ENCODE results near the gene MAP3K10. TPM values are rescaled to one million over a fixed set of nuclear protein-coding genes. Genes with fewer than 3 reads are reported as not detected.

The MAP3K10 gene
- total and polyA plus RNA-seq, 2 of the 13 experiments (the other 11 are each of a cell fraction or from before 2014, with no cell fraction given), result 3.4 to 5.0 TPM

DNA sequence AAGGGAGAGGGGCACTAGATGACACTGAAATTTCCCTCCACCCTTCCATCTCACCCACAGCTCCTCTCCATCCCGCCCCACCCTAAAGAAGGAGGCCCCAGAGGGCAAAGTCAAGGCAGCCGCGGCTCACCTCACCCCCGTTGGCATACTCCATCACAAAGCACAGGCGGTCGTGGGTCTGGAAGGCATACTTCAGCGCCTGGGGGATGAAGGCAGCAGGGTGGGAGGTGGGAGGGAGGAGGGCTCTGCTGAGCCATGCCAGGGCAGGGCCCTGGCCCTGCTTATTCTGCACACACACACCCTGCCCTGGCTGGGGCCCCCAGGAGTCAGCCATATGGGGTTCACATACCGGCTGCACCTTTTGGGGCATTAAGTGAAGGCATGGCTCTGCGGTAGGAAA, 47.5 kb downstream of the MAP3K10 start (continued):
- TF ChIP-seq, protein P1, sequence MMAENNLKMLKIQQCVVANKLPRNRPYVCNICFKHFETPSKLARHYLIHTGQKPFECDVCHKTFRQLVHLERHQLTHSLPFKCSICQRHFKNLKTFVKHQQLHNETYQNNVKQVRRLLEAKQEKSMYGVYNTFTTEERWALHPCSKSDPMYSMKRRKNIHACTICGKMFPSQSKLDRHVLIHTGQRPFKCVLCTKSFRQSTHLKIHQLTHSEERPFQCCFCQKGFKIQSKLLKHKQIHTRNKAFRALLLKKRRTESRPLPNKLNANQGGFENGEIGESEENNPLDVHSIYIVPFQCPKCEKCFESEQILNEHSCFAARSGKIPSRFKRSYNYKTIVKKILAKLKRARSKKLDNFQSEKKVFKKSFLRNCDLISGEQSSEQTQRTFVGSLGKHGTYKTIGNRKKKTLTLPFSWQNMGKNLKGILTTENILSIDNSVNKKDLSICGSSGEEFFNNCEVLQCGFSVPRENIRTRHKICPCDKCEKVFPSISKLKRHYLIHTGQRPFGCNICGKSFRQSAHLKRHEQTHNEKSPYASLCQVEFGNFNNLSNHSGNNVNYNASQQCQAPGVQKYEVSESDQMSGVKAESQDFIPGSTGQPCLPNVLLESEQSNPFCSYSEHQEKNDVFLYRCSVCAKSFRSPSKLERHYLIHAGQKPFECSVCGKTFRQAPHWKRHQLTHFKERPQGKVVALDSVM (CRISPR knock-in tag; IDR thresholded peaks at IDR 0.05), result no peak
- TF ChIP-seq SUZ12 (IDR thresholded peaks at IDR 0.05; ENCODE audit: low read depth, low read length), result no peak

DNA sequence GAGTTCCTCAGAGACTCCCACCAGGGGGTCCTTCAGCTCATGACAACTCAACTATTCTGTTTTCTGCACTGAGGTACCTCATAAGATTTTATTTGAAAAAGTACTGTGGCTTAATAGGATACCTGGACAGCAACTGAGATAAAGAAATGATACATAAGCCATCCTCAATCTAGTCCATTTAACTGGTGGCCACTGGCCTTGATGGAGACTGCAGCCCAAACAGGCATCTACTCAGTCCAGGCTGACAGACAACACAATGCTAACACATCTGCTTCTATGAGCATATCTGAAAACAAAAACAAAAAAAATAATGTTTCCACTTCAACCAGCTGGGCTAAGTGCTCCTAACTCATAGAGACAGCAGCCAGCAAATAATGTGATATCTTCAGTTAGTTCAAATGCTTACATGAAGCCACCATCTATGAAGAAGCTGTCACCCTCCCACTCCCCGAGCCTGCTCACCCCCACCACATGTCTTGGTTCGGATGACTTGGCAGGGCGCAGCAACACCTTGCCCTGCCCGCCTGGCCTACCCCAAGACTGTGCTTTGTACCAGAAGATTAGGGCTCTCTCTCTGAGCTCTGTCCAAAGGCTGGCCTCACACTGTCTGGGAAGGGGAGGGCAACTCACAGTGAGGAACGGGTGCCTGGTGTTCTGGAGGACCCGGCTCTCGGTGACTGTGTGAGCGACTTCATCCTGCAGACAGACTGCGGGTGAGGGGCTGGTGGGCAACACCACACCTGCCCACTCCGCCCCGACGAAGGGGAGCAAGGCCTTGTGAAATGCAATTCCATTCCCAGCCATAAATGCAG, 48.4 kb downstream of the MAP3K10 start:
- 93% methylated on average over 4 of the region's 12 CpGs for WGBS (ENCODE audit: low lambda C conversion rate)
- ChIA-PET POLR2A (no interaction called here), CTCF (ENCODE audit: low intra/inter-chr PET ratio, low total read pairs) (no interaction called here)
- H3K4me2 ChIP-seq (ENCODE audit: low read depth, low read length), result no peak overlapping the region
- DNase-seq (ENCODE audit: low spot score), result no peak
- peaks cover 1% of the 10 kb centered on the region for H3K79me2 ChIP-seq (ENCODE audit: insufficient read depth, low read length)
- peaks cover 36 to 76% of the 10 kb centered on the region in 2 experiments for H3K36me3 ChIP-seq (replicated peaks in 1 of 2; ENCODE audit: control insufficient read depth in 1 of 2, insufficient read depth in 2 of 2, low read length in 2 of 2)
- in situ Hi-C loops (cut with HindIII; ENCODE audit: extremely low pct_ligation_motif_present, low pct_unique_long_range_greater_than_20kb) (no loop called here), intact Hi-C loops (cut with micrococcal nuclease; ENCODE audit: unreplicated experiment) (no loop called here)
- FAIRE-seq, result no peak
- H3K9me3 ChIP-seq (ENCODE audit: low read length), result no peaks in the 10 kb centered on the region
- no TSS peak for BruUV-seq (replicated peaks)
- no peak overlapping the region for H3K9ac ChIP-seq (ENCODE audit: insufficient read depth, low read depth, low read length)
- H4K20me1 ChIP-seq (ENCODE audit: insufficient read depth, low read length), result no peaks in the 10 kb centered on the region
- no peak for ATAC-seq
- no peak overlapping the region for H2AFZ ChIP-seq (ENCODE audit: low read length)
- H3K4me3 ChIP-seq (replicated peaks in 1 of 3; ENCODE audit: insufficient read depth in 1 of 3, low read depth in 2 of 3, low read length in 3 of 3), result no peak overlapping the region
- no peaks in the 10 kb centered on the region for H3K27me3 ChIP-seq (ENCODE audit: control insufficient read depth in 1 of 2, insufficient read depth in 2 of 2, low read length in 2 of 2)
- H3K27ac ChIP-seq (ENCODE audit: extremely low read length, insufficient read depth, low read length), result no peak overlapping the region
- H3K4me1 ChIP-seq (ENCODE audit: insufficient read depth, low read length), result no peaks in the 10 kb centered on the region
- TF ChIP-seq ZNF563 (CRISPR knock-in tag; IDR thresholded peaks at IDR 0.05) (no peak), ZNF225 (CRISPR knock-in tag; IDR thresholded peaks at IDR 0.05) (no peak), MYNN (CRISPR knock-in tag; IDR thresholded peaks at IDR 0.05; ENCODE audit: low read depth) (no peak), CREB1 (IDR thresholded peaks at IDR 0.05) (no peak), CREB1 (CRISPR knock-in tag; IDR thresholded peaks at IDR 0.05) (no peak), SIX4 (CRISPR knock-in tag; IDR thresholded peaks at IDR 0.05) (no peak), RARA (CRISPR knock-in tag; IDR thresholded peaks at IDR 0.05) (no peak), THAP11 (CRISPR knock-in tag; IDR thresholded peaks at IDR 0.05) (no peak), ERF (CRISPR knock-in tag; IDR thresholded peaks at IDR 0.05) (no peak), ZNF274 (CRISPR knock-in tag; IDR thresholded peaks at IDR 0.05) (no peak)
- TF ChIP-seq, protein P2, sequence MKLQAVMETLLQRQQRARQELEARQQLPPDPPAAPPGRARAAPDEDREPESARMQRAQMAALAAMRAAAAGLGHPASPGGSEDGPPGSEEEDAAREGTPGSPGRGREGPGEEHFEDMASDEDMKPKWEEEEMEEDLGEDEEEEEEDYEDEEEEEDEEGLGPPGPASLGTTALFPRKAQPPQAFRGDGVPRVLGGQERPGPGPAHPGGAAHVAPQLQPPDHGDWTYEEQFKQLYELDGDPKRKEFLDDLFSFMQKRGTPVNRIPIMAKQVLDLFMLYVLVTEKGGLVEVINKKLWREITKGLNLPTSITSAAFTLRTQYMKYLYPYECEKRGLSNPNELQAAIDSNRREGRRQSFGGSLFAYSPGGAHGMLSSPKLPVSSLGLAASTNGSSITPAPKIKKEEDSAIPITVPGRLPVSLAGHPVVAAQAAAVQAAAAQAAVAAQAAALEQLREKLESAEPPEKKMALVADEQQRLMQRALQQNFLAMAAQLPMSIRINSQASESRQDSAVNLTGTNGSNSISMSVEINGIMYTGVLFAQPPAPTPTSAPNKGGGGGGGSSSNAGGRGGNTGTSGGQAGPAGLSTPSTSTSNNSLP (IDR thresholded peaks at IDR 0.05; ENCODE audit: low read depth, low read length), result no peak
- TF ChIP-seq, protein P3, sequence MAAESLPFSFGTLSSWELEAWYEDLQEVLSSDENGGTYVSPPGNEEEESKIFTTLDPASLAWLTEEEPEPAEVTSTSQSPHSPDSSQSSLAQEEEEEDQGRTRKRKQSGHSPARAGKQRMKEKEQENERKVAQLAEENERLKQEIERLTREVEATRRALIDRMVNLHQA (CRISPR knock-in tag; IDR thresholded peaks at IDR 0.05), result no peak
- TF ChIP-seq, protein P4, sequence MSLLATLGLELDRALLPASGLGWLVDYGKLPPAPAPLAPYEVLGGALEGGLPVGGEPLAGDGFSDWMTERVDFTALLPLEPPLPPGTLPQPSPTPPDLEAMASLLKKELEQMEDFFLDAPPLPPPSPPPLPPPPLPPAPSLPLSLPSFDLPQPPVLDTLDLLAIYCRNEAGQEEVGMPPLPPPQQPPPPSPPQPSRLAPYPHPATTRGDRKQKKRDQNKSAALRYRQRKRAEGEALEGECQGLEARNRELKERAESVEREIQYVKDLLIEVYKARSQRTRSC (CRISPR knock-in tag; IDR thresholded peaks at IDR 0.05; ENCODE audit: low read depth), result no peak
- TF ChIP-seq, protein P5, sequence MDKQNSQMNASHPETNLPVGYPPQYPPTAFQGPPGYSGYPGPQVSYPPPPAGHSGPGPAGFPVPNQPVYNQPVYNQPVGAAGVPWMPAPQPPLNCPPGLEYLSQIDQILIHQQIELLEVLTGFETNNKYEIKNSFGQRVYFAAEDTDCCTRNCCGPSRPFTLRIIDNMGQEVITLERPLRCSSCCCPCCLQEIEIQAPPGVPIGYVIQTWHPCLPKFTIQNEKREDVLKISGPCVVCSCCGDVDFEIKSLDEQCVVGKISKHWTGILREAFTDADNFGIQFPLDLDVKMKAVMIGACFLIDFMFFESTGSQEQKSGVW (CRISPR knock-in tag; IDR thresholded peaks at IDR 0.05; ENCODE audit: borderline replicate concordance), result no peak

Data from HepG2 (cell line).